GM19023 (cell line): ENCODE results near the gene PCP2.

Experiments used
- ATAC-seq: cut with Tn5 transposase; IDR thresholded peaks from one replicate; pipeline ENCODE4 v1.9.1; 2021; ENCODE audit warnings: mild to moderate bottlenecking, moderate library complexity; ENCODE audit not compliant: unreplicated experiment

The PCP2 gene

DNA sequence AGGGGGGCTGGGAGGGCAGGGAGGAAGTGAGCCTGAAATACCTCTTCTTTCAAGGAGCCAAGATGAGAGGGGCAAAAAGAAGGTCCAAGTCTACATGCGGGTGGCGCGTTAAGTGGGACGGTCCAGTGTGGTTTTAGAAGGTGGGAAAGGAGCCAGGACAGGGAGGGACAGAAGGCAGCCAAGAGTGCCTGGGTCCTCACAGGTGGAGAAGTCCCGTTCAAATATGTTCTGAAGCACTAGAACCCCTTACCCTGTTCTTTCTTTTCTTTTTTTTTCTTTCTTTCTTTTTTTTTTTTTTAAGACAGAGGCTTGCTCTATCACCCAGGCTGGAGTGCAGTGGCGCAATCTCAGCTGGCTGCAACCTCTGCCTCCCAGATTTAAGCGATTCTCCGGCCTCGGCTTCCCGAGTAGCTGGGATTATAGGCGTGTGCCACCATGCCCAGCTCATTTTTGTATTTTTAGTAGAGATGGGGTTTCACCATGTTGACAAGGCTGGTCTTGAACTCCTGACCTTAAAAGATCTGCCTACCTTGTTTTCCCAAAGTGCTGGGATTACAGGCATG is 30.5 kb downstream of the PCP2 start:
- no peak for ATAC-seq

DNA sequence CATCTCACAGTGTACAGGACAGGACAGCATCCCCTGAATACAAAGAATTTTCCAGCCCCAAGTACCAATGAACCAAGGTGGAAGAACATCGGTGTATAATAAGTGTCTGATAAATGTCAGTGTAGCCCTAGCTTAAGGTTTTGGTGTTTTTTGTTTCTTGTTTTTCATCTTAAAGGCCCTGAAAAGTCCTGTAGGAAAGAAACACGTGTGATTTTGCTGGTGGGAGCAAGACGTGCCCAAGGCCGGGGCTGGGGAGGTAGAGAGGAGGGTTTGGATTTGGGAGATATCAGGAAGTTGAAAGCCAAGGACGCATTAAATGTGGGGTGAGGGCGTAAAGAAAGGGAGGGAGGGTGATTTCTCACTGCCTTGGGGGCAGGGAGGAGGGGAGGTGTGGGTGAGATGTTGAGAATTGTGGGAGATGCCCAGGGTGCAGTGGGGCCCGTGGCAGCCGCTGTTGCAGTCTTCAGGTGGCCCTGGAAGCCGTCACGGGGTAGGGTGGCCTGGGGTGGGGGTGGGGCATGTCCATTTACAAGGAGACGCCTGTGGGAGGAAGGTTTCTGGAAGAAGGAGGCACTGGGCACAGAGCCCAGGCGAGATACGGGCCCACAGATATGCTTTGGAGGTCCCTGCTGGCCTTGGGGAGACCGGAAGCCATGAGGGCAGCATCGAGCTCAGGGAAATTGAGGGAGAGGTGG is 31.1 kb downstream of the PCP2 start:
- no peak for ATAC-seq

DNA sequence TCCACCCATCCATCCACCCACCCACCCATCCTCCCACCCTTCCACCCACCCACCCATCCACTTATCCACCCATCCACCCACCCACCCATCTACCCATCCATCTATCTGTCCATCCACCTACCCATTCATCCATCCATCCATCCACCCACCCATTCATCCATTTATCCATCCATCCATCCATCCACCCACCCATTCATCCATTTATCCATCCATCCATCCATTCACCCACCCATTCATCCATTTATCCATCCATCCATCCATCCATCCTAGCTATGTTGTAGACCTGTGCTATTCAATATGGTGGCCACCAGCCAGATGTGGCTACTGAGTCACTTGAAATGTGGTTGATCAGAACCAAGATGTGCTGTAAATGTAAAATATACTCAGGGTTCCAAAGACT is 32.8 kb downstream of the PCP2 start:
- ATAC-seq: no peak

DNA sequence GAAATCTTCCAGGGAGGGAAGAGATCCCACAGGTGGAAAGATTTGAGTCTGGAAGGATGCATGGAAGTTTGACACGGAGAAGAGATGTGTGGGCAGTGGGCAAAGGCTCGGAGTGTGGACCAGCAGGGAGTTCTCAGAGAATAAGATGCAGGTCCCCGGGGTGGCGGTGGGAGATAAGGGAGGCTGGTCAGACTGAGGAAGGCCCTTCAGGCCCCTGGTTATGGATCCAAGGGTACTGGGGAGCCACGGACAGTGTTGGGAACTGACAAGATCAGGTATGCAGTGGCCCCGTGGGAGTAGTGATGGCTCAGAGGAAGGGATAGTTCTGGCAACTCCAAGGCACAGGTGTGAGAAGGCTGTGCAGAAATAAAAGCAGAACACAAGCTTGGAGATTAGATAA is 35.3 kb downstream of the PCP2 start:
- no peak for ATAC-seq

DNA sequence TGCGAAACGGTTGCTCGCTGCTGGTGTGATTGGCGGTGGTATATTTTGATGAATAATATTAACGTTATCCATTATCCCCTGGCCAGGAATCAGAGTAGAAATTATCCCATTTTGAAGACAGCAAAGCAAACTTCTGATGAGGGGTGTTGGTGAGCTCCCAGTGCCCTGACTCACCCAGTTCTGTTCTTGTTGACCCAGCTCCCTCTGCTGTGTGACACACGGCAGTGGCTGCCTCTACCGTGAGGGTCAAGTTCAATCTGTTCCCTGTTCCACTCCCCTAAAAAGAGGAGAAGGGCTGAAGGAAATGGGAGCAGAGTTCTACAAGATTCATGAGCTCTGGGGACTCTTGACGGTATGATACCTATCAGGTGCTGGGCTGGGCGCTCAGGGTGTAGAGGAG is 35.8 kb downstream of the PCP2 start:
- no peak for ATAC-seq

DNA sequence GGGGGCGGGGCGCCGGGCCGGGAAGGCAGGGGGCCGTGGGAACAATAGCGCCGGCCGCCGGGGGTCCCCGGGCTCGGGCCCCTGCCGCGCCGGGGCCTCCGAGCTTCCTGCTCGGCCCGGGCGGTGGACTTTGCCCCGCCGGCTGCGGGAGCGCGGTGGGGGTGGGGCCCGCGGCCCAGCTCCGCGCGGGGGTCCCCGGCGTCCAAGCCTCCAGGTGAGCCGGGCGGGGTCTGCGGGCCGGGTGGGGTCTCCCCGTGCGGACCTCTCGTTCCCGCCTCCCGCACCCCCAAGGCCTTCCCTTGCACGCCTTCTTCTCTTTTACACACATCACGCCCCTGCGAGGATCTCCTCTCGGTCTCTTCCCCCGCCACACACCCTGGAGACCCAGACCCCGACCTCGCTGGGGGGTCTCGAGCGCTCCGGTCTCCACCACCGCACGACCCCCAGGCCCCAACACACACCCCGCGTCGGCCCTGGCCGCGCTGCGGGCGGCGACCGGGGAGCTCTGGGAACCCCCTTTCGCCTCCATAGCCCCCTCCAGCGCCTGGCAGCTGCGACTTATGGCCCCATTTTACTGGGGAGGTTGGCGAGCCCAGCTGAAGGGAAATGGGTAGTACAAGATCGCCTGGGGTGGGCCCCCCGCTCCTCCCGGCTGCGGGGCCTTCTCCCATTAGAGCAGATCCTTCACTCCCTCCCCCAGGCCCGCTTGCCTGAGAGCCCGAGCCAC is 37.1 kb downstream of the PCP2 start:
- no peak for ATAC-seq

DNA sequence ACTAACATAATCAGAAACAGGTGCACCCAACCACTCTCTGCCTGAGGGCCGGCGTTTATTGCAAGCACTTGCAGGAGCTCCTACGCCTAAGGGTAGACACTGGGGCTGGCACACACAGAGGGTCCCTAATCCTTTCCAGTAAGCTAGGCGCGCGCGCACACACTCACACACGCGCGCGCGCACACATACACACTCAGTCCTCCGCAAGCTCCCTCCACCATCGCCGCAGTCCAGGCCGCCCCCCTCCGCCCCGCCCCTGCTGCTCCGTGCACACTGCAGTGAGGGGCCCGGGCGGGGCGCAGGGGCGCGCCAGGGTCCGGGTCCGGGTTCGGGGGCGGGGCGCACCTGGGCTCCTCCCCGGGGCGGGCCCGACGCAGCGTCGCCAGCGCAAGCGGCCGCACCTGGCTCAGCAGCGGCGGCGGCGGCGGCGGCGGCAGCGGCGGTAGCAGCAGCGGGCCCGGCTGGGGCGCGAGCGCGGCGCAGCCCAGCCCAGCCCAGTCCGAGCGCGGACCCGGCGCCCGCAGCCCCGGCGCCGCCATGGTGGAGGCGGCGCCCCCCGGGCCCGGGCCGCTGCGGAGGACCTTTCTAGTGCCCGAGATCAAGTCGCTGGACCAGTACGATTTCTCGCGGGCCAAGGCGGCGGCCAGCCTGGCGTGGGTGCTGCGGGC is 37.9 kb downstream of the PCP2 start, which contains the start of gene CAMSAP3:
TSS of gene CAMSAP3 (plus strand) at position 398 of the 668 bp plus-strand sequence. CDS start at position 538, 140 bp downstream.
- no peak for ATAC-seq

DNA sequence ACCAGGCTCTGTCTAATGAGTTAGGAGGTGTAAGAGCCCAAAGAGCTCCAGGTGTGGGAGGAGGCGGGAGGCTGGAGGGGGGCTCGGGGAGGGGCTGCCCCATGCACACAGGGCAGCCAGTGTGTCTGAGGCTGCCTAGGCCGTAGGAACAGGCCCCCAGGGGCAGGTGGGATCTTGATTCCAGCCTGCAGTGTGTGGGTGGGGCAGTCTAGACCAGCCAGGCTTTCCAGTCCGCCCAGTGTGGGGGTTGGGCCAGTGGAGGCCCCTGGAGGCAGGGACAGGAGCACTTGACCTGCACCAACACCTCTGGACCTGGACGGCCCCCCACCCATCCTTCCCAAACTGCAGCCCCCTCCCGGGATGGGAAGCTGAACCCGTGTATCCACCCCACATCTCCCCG is 43.3 kb downstream of the PCP2 start:
- ATAC-seq: no peak

DNA sequence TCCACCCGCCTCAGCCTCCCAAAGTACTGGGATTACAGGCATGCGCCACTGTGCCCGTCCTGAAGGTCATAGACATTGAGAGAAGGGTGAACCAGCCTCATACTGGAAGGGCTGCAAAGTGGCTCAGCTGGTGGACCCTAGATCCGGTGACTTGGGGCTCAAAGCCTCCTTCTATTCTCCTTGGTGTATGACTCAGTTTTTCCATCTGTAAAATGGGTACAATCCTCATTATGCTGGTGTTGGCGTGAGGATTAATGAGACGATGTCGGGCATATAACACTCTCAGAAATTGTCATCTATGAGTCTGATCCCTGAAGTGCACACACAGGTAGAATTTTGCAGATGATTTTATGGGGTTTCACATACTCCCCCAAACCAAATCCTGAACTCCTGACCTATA is 43.7 kb downstream of the PCP2 start:
- no peak for ATAC-seq

DNA sequence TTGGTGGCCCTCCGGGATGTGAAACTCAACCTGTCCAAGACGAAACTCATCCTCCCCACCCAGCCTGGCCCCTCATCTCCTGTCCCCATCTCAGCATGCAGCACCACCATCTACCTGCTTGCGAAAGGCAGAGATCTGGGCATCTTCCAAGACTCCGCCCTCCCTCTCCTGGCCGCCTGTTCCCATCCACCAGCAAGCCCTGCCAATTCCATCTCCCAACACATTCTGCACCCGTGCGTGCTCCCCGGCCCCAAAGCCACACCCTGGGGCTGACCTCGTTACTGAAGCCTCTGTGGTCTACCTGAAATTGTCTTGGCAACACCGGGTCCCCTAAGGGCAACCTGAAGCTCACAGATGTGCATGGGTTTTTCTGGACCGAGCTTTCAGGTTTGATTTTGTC is 51.1 kb downstream of the PCP2 start:
- no peak for ATAC-seq
